HUES48 (cell line): ENCODE results near the gene TXN2.

Source experiments
- H3K27ac ChIP-seq: one replicate; pipeline ENCODE4 v1.7.0; 2013; ENCODE audit warnings: low read depth, low read length, inconsistent platforms
- H3K27me3 ChIP-seq: 2 replicates; pipeline ENCODE4 v1.6.1; 2013; ENCODE audit warnings: mild to moderate bottlenecking, low read length; ENCODE audit not compliant: control insufficient read depth, insufficient read depth
- H3K36me3 ChIP-seq: 2 replicates; pipeline ENCODE4 v1.6.1; 2013; ENCODE audit warnings: low read length; ENCODE audit not compliant: control insufficient read depth, insufficient read depth
- H3K4me1 ChIP-seq: 2 replicates; pipeline ENCODE4 v1.6.1; 2013; ENCODE audit warnings: mild to moderate bottlenecking, low read length; ENCODE audit not compliant: control insufficient read depth, insufficient read depth
- H3K4me3 ChIP-seq: 2 replicates; pipeline ENCODE4 v1.5.1; 2013; ENCODE audit warnings: mild to moderate bottlenecking, low read depth, low read length
- H3K9ac ChIP-seq: 2 replicates; pipeline ENCODE4 v1.6.1; 2013; ENCODE audit warnings: mild to moderate bottlenecking, low read depth, low read length, moderate library complexity
- H3K9me3 ChIP-seq: 2 replicates; pipeline ENCODE4 v1.6.1; 2013; ENCODE audit warnings: low read length; ENCODE audit not compliant: control insufficient read depth, insufficient read depth

Gene TXN2

DNA sequence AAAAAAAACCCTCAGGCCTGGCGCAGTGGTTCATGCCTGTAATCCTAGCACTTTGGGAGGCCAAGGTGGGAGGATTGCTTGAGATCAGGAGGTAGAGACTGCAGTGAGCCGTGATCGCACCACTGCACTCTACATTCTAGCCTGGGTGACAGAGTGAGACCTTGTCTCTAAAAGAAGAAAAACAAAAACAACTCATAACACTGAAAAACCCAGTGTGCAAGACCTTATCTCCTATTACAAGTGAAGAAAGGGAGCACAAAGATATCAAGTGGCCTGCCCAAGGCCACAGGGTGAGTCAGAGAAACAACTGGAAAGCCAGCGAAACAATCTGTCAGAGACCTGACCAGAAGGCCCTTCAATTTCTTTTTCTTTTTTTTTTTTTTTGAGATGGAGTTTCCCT is 2.5 kb downstream of the TXN2 start:
- Histone ChIP-seq H3K27ac (no peak overlapping the region), H3K4me3 (no peak overlapping the region), H3K4me1 (peaks cover 5% of the 10 kb centered on the region; the same call in 1 of the 2 replicates), H3K9ac (no peak overlapping the region), H3K9me3 (no peaks in the 10 kb centered on the region), H3K27me3 (peaks cover 7% of the 10 kb centered on the region), H3K36me3 (peaks cover 36% of the 10 kb centered on the region)

DNA sequence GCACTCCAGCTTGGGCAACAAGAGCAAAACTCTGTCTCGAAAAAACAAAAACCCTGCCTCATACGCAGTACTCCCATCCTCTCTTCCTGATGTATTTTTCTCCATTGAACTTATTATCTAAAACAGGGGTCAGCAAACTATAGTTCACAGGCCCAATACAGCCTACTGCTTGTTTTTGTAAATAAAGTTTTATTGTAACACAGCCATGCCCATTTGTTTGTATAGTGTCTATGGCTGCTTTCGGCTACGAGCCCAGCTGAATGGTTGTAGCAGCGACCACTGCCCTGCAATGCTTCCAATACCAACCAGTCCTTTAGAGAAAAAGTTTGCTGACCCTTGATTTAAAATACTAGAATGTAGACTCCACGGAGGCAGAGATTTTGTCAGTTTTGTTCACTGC is 6.1 kb downstream of the TXN2 start:
- H3K27me3 ChIP-seq: no peaks in the 10 kb centered on the region
- H3K9ac ChIP-seq: no peak overlapping the region
- no peak overlapping the region for H3K27ac ChIP-seq
- H3K4me3 ChIP-seq: no peak overlapping the region
- peaks cover 50% of the 10 kb centered on the region for H3K36me3 ChIP-seq
- no peaks in the 10 kb centered on the region for H3K4me1 ChIP-seq
- no peaks in the 10 kb centered on the region for H3K9me3 ChIP-seq

DNA sequence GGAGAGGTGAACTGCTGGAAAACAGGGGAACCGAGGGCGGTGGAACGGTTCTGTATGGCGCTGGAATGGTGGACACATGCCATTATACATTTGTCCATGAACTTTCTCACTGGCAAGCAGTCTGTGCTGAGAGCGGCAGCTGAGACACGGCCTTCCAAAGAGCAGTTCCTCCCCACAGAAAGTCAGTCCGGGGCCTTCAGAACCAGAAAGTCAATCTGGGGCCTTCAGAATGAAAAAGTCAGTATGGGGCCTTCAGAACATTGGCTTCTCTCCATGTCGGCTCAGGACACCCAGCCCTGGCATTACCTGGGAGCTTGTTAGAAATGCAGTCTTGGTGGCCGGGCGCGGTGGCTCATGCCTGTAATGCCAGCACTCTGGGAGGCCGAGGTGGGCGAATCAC is 8.8 kb downstream of the TXN2 start:
- H3K9ac ChIP-seq: no peak overlapping the region
- H3K36me3 ChIP-seq: peaks cover 49% of the 10 kb centered on the region
- no peak overlapping the region for H3K27ac ChIP-seq
- H3K4me1 ChIP-seq: 0 out of 2 replicates have a peak, but pooled peaks cover 2% of the 10 kb centered on the region
- H3K9me3 ChIP-seq: no peaks in the 10 kb centered on the region
- no peak overlapping the region for H3K4me3 ChIP-seq
- H3K27me3 ChIP-seq: no peaks in the 10 kb centered on the region

DNA sequence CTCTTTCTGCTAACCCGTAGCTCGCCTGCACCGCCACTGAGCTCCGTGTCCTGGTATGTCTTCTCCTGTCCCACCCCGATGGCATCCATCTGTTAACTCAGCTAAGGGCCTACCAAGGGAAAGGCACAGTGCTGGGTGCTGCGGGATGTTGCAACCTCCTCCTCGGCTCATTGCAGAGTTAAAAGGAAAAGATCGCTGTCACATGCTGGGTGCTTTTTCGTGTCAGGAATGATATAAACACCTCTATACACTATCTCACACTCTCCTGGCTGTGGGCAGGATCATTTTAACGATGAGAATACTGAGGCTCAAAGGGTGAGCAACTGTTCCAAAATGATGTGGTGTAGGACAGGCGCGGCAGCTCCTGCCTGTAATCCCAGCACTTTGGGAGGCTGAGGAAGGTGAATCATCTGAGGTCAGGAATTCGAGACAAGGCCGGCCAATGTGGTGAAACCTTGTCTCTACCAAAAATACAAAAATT is 10.1 kb downstream of the TXN2 start:
- Histone ChIP-seq H3K36me3 (peaks cover 42% of the 10 kb centered on the region), H3K9me3 (no peaks in the 10 kb centered on the region), H3K4me3 (no peak overlapping the region), H3K9ac (no peak overlapping the region), H3K27ac (no peak overlapping the region), H3K27me3 (no peaks in the 10 kb centered on the region), H3K4me1 (0 out of 2 replicates have a peak, but pooled peaks cover 2% of the 10 kb centered on the region)

DNA sequence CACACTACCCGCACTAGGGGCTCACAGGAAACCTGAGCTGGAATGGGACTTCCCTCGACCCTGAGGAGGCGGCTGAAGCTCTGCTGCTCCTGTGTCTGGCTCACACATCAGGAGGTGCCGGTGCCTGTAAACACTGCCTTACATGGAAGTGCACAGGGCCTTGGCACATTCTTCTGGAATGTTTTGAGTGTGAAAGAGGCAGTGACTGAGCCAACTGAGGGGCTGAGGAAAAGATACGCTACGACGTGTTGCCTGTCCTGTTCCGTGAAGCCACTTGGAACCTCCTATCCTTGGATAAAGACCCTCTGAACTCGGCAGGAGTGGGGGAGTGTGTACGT is 10.5 kb downstream of the TXN2 start:
- H3K36me3 ChIP-seq: peaks cover 38% of the 10 kb centered on the region
- H3K9me3 ChIP-seq: no peaks in the 10 kb centered on the region
- 0 out of 2 replicates have a peak, but pooled peaks cover 2% of the 10 kb centered on the region for H3K4me1 ChIP-seq
- H3K27ac ChIP-seq: no peak overlapping the region
- H3K27me3 ChIP-seq: no peaks in the 10 kb centered on the region
- H3K9ac ChIP-seq: no peak overlapping the region
- H3K4me3 ChIP-seq: no peak overlapping the region

GRCh38 chr22:36470162-36470993 is 11.1 kb downstream of the TXN2 start:
- Histone ChIP-seq H3K9ac (no peak overlapping the region), H3K27ac (no peak overlapping the region), H3K4me1 (0 out of 2 replicates have a peak, but pooled peaks cover 2% of the 10 kb centered on the region)

GRCh38 chr22:36469094-36469710 is 12.2 kb downstream of the TXN2 start:
- H3K36me3 ChIP-seq: peaks cover 23% of the 10 kb centered on the region
- no peak overlapping the region for H3K4me3 ChIP-seq
- H3K27me3 ChIP-seq: no peaks in the 10 kb centered on the region
- H3K27ac ChIP-seq: no peak overlapping the region
- H3K4me1 ChIP-seq: 0 out of 2 replicates have a peak, but pooled peaks cover 2% of the 10 kb centered on the region
- H3K9ac ChIP-seq: no peak overlapping the region
- no peaks in the 10 kb centered on the region for H3K9me3 ChIP-seq

More at GRCh38 chr22:36470162-36470993, 11.1 kb downstream of the TXN2 start:
- Histone ChIP-seq H3K36me3 (peaks cover 32% of the 10 kb centered on the region), H3K4me3 (no peak overlapping the region), H3K27me3 (no peaks in the 10 kb centered on the region), H3K9me3 (no peaks in the 10 kb centered on the region)

DNA sequence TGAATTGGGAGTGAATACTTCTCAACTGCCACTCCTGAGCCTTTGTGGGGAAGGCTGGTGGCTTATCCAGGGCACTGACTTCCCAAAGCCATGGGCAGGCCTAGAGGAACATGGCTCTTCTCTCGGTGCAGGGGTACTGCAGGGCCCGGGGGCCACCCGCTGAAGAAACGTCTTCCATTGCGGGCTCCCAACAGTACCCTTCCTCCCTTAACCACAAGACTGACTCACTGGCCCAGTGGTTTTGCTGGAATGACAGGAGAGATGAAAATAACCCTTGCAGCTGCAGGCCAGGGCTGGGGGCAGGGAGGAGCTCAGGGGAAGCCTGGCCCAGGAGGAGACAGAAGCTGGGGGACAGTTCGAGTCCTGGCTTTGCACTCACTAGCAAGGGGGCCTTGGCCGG is 13.5 kb downstream of the TXN2 start:
- H3K9ac ChIP-seq: no peak overlapping the region

GRCh38 chr22:36467042-36467810 is 14.2 kb downstream of the TXN2 start:
- no peaks in the 10 kb centered on the region for H3K27me3 ChIP-seq
- no peaks in the 10 kb centered on the region for H3K9me3 ChIP-seq
- H3K27ac ChIP-seq: no peak overlapping the region
- H3K9ac ChIP-seq: no peak overlapping the region
- peaks cover 6% of the 10 kb centered on the region; the same call in 1 of the 2 replicates for H3K4me1 ChIP-seq
- H3K4me3 ChIP-seq: no peak overlapping the region
- peaks cover 15% of the 10 kb centered on the region for H3K36me3 ChIP-seq

More for the DNA sequence above, 13.5 kb downstream of the TXN2 start:
- no peaks in the 10 kb centered on the region for H3K27me3 ChIP-seq
- H3K4me1 ChIP-seq: 0 out of 2 replicates have a peak, but pooled peaks cover 2% of the 10 kb centered on the region
- H3K27ac ChIP-seq: no peak overlapping the region
- no peaks in the 10 kb centered on the region for H3K9me3 ChIP-seq
- no peak overlapping the region for H3K4me3 ChIP-seq
- H3K36me3 ChIP-seq: peaks cover 17% of the 10 kb centered on the region

DNA sequence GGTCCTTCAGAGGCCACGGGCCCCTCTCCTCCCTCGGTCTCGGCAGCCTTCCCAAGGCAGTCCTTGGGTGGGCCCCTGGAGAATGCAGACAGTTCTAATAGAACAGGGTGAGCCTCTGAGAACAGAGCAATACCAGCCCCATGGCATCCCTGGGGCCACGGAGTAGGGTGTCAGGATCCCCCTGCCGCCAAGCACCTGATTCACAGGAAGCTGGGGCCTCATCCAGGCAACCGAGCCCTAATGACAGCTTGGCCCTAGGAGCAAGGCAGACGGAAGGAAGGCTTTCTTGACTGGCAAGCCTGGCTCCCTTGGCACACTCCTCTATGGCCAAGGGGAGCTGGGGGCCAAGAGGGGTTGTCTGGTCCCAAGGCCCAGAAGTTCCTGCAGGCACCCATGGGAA is 15.2 kb downstream of the TXN2 start:
- Histone ChIP-seq H3K4me1 (peaks cover 13% of the 10 kb centered on the region), H3K4me3 (no peak overlapping the region), H3K36me3 (peaks cover 12% of the 10 kb centered on the region), H3K9ac (no peak overlapping the region), H3K9me3 (no peaks in the 10 kb centered on the region), H3K27ac (peak overlapping the region; percentile 17), H3K27me3 (no peaks in the 10 kb centered on the region)
